Natural killer cell (primary cell): ENCODE measurements around the gene FDXR. TPM values are rescaled to one million over a fixed set of nuclear protein-coding genes. Genes with fewer than 3 reads are reported as not detected.

Source experiments
- ATAC-seq, 3 donors: fragments of 150-1000 bp in 2 of 3; fragments of 200-7000 bp in 1 of 3; cut with Tn5 transposase; 1 replicate in 1 of 3; 2 replicates in 2 of 3; pipeline ENCODE4 v1.10.0; 2021; ENCODE audit warnings: mild to moderate bottlenecking in 2 of 3, moderate library complexity in 2 of 3
- DNase-seq, 2 donors: peaks; one replicate each; pipeline versions ENCODE4 v3.0.0 to v3.0.0-alpha.2; 2013 to 2021; ENCODE audit warnings: mixed read lengths in 1 of 2
- H3K27ac ChIP-seq: one replicate; pipeline ENCODE4 v1.5.1; 2013; ENCODE audit warnings: mild to moderate bottlenecking, low read length
- H3K27me3 ChIP-seq: one replicate; pipeline ENCODE4 v1.6.1; 2013; ENCODE audit warnings: low read length; ENCODE audit not compliant: control insufficient read depth, insufficient read depth
- H3K36me3 ChIP-seq: one replicate; pipeline ENCODE4 v1.6.1; 2013; ENCODE audit warnings: low read length; ENCODE audit not compliant: control insufficient read depth, insufficient read depth
- H3K4me1 ChIP-seq: one replicate; pipeline ENCODE4 v1.6.1; 2013; ENCODE audit warnings: low read length; ENCODE audit not compliant: control insufficient read depth, insufficient read depth
- H3K4me3 ChIP-seq: one replicate; pipeline ENCODE4 v1.5.1; 2013; ENCODE audit warnings: low read length
- H3K9me3 ChIP-seq: one replicate; pipeline ENCODE4 v1.6.1; 2013; ENCODE audit warnings: low read length; ENCODE audit not compliant: control insufficient read depth, insufficient read depth
- H3K27ac Mint-ChIP-seq, 2 donors: one replicate each; pipeline ENCODE4 v1.8.0; 2022; ENCODE audit warnings: mild to moderate bottlenecking in 2 of 2, mixed read lengths in 2 of 2, moderate library complexity in 1 of 2
- H3K27me3 Mint-ChIP-seq, 2 donors: one replicate each; pipeline ENCODE4 v1.8.0; 2022; ENCODE audit warnings: low read depth in 2 of 2, mixed read lengths in 2 of 2
- H3K36me3 Mint-ChIP-seq: one replicate; pipeline ENCODE4 v1.8.0; 2022; ENCODE audit warnings: mixed read lengths
- H3K4me1 Mint-ChIP-seq, 2 donors: one replicate each; pipeline ENCODE4 v1.8.0; 2022; ENCODE audit warnings: mixed read lengths in 2 of 2
- H3K4me3 Mint-ChIP-seq: one replicate; pipeline ENCODE4 v1.8.0; 2022; ENCODE audit warnings: mild to moderate bottlenecking, moderate library complexity, mixed read lengths
- H3K9me3 Mint-ChIP-seq, 2 donors: one replicate each; pipeline ENCODE4 v1.8.0; 2022; ENCODE audit warnings: mixed read lengths in 2 of 2
- WGBS: methylation state at CpG from one replicate; pipeline ENCODE4 v1.1.7; 2013; ENCODE audit warnings: missing lambda C conversion rate; ENCODE audit not compliant: insufficient coverage; 5-methylcytosine and 5-hydroxymethylcytosine counted together
- intact Hi-C: fragments of 100-400 bp; cut with micrococcal nuclease; formaldehyde crosslinking; loops from one replicate; pipeline ENCODE4 v1.14.2; 2022
- total RNA-seq, 4 donors: library from RNA; stranded (reverse); fragments of 120-200 nt in 1 of 4; gene quantifications; one replicate each; pipeline versions ENCODE4 v1.2.3 to v1.2.4, GENCODE V29; 2013 to 2022
- TF ChIP-seq, protein P1 (sequence below): fragments of 200-600 bp; IDR thresholded peaks from one replicate; pipeline ENCODE4 v1.8.0; 2022; ENCODE audit warnings: antibody characterized with exemption

The FDXR gene
- total RNA-seq, 3 donors from 2014 or later (not counting 1 experiment from before 2014, with no cell fraction given) = 4.5 to 9.1 (median 7.8) TPM

DNA sequence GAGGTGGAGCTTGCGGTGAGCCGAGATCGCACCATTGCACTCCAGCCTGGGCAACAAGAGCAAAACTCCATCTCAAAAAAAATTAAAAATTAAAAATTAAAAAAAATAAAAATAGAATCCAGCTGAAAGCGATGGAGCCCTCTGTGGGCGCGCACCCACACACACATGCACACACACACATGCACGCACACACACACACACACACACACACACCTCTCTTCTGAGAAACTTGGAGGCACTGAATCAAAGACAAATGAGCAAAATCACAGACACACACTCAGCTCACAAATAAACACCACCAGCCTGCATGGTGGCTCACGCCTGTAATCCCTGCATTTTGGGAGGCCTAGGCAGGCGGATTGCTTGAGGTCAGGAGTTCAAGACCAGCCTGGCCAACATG is 30.2 kb upstream of the FDXR start:
- no peak overlapping the region for H3K4me3 Mint-ChIP-seq
- H3K27ac ChIP-seq = no peak overlapping the region
- no peaks in the 10 kb centered on the region for H3K9me3 Mint-ChIP-seq
- ATAC-seq (no peak), DNase-seq (no peak)
- TF ChIP-seq, protein P1, sequence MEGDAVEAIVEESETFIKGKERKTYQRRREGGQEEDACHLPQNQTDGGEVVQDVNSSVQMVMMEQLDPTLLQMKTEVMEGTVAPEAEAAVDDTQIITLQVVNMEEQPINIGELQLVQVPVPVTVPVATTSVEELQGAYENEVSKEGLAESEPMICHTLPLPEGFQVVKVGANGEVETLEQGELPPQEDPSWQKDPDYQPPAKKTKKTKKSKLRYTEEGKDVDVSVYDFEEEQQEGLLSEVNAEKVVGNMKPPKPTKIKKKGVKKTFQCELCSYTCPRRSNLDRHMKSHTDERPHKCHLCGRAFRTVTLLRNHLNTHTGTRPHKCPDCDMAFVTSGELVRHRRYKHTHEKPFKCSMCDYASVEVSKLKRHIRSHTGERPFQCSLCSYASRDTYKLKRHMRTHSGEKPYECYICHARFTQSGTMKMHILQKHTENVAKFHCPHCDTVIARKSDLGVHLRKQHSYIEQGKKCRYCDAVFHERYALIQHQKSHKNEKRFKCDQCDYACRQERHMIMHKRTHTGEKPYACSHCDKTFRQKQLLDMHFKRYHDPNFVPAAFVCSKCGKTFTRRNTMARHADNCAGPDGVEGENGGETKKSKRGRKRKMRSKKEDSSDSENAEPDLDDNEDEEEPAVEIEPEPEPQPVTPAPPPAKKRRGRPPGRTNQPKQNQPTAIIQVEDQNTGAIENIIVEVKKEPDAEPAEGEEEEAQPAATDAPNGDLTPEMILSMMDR = no peak
- no peaks in the 10 kb centered on the region for H3K27me3 ChIP-seq
- no peak overlapping the region for H3K27ac Mint-ChIP-seq
- intact Hi-C loops = no loop called here
- no peaks in the 10 kb centered on the region for H3K36me3 ChIP-seq
- no peaks in the 10 kb centered on the region for H3K36me3 Mint-ChIP-seq
- H3K9me3 ChIP-seq = no peaks in the 10 kb centered on the region
- no peak overlapping the region for H3K4me3 ChIP-seq
- WGBS = 85% methylated on average over 7 of the region's 9 CpGs
- H3K4me1 Mint-ChIP-seq = no peaks in the 10 kb centered on the region
- peaks cover 0 to 4% of the 10 kb centered on the region in 2 donors for H3K27me3 Mint-ChIP-seq
- H3K4me1 ChIP-seq = no peaks in the 10 kb centered on the region

DNA sequence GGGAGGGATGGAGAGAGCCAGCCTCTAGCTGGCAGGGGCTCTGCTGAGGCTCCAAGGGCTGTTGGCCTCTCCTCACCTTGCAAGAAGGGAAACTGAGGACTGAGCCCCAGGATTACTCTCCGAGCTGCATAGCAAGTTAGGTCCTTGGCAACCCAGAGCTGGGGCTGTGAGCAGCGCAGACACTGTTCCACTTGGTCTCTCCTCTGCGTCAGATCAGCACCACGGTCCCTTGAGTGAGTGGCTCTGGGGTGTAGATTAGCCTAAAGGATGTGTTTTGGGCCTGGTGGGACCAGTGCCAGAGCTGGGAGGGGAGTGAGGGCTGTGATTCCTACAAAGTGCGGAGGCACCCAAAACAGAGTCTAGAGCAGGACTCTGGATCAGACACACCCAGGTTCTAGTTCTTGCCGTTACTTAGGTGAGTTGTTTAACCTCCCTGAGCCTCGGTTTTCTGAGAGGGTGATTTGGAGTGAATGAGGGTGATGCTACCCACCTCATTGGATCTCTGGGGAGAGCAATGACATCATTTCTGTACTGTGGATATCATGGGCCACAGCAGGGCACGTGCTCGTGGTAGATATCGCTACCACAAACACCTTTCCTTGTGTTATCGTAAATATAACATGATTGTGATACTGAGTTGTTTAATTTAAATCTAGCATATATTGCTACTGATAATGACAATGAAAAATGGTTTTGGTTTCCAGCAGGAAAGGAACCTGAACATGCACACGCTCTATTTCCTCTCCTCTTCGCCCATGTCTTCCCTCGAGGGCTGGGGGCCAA is 28.8 kb upstream of the FDXR start:
- H3K9me3 Mint-ChIP-seq = no peaks in the 10 kb centered on the region
- Histone ChIP-seq H3K4me1 (no peaks in the 10 kb centered on the region), H3K9me3 (no peaks in the 10 kb centered on the region), H3K27ac (no peak overlapping the region), H3K36me3 (no peaks in the 10 kb centered on the region), H3K4me3 (no peak overlapping the region), H3K27me3 (peaks cover 3% of the 10 kb centered on the region)
- TF ChIP-seq, protein P1 = no peak
- intact Hi-C loops = no loop called here
- WGBS = 52% methylated on average over 9 of the region's 14 CpGs
- peaks cover 2 to 6% of the 10 kb centered on the region in 2 donors for H3K27me3 Mint-ChIP-seq
- DNase-seq = no peak
- no peak overlapping the region for H3K27ac Mint-ChIP-seq
- no peak for ATAC-seq
- no peaks in the 10 kb centered on the region for H3K36me3 Mint-ChIP-seq
- no peak overlapping the region for H3K4me3 Mint-ChIP-seq
- no peaks in the 10 kb centered on the region for H3K4me1 Mint-ChIP-seq

DNA sequence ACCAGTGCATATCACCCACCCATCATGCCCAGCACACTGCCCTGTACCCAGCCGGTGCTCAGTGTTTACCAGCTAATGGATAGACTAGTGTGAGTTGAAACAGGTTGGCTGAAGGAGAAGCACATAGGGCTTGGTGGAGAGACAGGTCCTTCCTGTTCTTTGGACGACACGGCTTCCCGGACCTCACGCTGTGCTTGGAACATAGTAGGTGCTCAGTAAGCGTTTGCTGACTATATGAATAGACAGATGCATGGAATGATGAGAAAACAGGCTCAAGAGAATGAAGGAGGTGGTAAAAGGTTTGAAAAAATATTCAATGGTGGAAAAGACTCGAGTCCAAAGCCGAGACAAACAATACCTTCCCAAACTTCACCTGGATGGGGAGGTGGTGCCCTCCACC is 27.4 kb upstream of the FDXR start:
- DNase-seq = no peak
- WGBS = 91% methylated on average over 6 of the region's 8 CpGs
- Histone ChIP-seq H3K27me3 (peaks cover 3% of the 10 kb centered on the region), H3K4me1 (no peaks in the 10 kb centered on the region), H3K9me3 (no peaks in the 10 kb centered on the region), H3K36me3 (no peaks in the 10 kb centered on the region), H3K4me3 (no peak overlapping the region), H3K27ac (no peak overlapping the region)
- Mint-ChIP-seq H3K27me3 (peaks cover 11 to 15% of the 10 kb centered on the region in 2 donors), H3K9me3 (no peaks in the 10 kb centered on the region), H3K4me3 (no peak overlapping the region), H3K4me1 (no peaks in the 10 kb centered on the region), H3K27ac (no peak overlapping the region), H3K36me3 (no peaks in the 10 kb centered on the region)
- ATAC-seq = no peak
- intact Hi-C loops = no loop called here
- TF ChIP-seq, protein P1 = no peak
